ENCODE measurements around the gene NPAS1.
"Not testable (repeated sequence)": the region's sequence is repeated elsewhere in the genome, so short reads cannot be mapped to it uniquely, and the experiment has no call there.

NPAS1 gene

DNA sequence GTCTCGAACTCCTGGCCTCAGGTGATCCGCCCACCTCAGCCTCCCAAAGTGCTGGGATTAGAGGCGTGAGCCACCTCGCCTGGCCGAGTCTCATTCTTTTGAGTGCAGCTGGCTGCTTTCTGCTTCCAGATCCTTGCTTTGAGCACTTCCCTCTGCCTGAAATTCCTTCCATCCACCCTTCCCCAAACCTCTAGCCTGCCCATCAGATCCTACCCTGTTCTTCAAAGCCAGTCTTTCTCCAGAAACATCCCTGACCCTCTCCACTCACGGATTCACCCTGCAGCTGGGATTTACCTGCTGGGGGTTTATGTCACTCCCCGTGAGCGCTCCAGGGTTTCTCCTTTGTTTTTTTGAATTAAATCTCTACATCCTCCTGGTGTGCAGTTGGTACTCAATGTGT lies 13.1 kb upstream of the NPAS1 start:
- no peak overlapping the region for H3K4me3 ChIP-seq (ENCODE audit: low read length)
- DNase-seq (ENCODE audit: low read depth) = no peak
- TF ChIP-seq, protein P1, sequence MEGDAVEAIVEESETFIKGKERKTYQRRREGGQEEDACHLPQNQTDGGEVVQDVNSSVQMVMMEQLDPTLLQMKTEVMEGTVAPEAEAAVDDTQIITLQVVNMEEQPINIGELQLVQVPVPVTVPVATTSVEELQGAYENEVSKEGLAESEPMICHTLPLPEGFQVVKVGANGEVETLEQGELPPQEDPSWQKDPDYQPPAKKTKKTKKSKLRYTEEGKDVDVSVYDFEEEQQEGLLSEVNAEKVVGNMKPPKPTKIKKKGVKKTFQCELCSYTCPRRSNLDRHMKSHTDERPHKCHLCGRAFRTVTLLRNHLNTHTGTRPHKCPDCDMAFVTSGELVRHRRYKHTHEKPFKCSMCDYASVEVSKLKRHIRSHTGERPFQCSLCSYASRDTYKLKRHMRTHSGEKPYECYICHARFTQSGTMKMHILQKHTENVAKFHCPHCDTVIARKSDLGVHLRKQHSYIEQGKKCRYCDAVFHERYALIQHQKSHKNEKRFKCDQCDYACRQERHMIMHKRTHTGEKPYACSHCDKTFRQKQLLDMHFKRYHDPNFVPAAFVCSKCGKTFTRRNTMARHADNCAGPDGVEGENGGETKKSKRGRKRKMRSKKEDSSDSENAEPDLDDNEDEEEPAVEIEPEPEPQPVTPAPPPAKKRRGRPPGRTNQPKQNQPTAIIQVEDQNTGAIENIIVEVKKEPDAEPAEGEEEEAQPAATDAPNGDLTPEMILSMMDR (conservative IDR thresholded peaks at IDR 0.05; ENCODE audit: low read length) = no peak

DNA sequence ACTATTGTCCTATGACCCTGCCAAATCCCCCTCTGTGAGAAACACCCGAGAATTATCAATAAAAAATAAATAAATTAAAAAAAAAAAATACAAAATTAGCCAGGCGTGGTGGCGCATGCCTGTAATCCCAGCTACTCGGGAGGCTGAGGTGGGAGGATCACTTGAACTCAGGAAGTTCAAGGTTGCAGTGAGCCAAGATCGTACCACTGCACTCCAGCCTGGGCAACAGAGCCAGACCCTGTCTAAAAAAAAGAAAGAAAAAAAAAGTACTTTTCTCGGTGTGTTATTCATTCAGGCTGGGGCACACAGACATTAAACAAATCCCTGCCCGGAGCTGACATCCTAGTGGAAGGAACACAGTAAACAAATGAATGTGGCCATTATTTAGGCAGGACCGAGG lies 9.1 kb upstream of the NPAS1 start:
- not testable (repeated sequence) for DNase-seq (ENCODE audit: low read depth); H3K4me3 ChIP-seq (ENCODE audit: low read length)

DNA sequence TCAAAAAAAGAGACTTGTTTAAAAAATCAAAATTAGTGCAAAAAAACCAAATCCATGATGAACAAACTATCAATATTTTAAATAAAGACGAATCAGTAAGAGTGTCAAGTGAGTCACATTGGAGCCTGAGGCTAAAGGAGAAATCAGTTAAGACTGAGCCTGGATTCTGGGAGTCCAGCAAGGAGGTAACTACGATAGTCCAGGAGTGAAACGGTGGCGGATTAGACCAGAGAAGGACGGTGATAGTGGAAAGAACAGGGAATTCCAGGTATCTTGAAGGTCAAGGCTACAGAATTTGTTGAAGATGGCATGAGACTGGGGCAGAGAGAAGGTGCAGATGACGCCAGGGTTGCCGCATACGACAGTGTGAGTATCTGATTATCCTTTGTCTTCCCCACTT lies 7.0 kb upstream of the NPAS1 start:
- TF ChIP-seq, protein P1 (conservative IDR thresholded peaks at IDR 0.05; ENCODE audit: low read length) = no peak
- H3K4me3 ChIP-seq (ENCODE audit: low read length) = no peak overlapping the region
- DNase-seq (ENCODE audit: low read depth) = no peak

DNA sequence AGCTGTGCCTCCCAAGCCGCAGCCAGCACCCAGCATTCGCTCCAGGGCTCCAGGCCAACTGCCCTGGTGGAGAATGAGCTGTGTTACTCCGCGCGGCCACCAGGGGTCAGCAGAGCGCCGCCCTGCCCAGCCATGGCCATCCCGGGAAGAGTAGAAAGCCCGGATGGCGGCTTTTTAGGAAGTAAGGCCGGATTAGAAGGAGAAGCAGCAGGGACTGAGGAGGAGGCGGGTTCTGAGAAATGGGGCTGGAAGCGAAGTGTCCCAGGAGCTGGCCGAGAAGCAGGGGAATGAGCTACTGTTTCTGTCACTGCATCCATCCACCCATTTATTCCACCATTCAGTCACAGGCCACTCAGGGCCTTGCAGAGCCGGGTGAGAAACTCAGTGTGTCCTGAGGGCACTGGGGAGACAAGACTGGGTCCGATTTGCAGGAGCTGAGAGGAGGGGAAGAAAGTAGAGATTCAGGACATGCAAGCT lies 6.6 kb upstream of the NPAS1 start:
- TF ChIP-seq, protein P1 (conservative IDR thresholded peaks at IDR 0.05; ENCODE audit: low read length) = peak; percentile 89
- peak; percentile 60 for DNase-seq (ENCODE audit: low read depth)
- no peak overlapping the region for H3K4me3 ChIP-seq (ENCODE audit: low read length)

DNA sequence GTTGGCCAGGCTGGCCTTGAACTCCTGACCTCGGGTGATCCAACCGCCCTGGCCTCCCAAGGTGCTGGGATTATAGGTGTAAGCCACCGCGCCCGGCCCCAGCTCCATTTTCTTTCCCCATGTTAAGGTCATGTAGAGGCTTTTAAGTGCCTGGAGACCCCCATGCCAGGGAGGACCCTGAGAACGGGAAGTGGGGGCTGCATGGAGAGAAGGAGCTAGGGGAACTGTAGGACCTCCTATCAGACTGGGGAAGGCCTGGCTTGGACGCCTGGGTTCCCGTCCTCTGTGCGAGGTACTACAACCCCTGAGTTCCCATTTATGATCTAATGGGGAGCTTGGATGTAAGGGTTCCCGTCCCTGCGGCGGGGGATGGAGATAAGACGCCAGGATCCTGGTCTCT lies 714 bp upstream of the NPAS1 start:
- H3K4me3 ChIP-seq (ENCODE audit: low read length) = no peak overlapping the region
- DNase-seq (ENCODE audit: low read depth) = no peak
- TF ChIP-seq, protein P1 (conservative IDR thresholded peaks at IDR 0.05; ENCODE audit: low read length) = no peak

DNA sequence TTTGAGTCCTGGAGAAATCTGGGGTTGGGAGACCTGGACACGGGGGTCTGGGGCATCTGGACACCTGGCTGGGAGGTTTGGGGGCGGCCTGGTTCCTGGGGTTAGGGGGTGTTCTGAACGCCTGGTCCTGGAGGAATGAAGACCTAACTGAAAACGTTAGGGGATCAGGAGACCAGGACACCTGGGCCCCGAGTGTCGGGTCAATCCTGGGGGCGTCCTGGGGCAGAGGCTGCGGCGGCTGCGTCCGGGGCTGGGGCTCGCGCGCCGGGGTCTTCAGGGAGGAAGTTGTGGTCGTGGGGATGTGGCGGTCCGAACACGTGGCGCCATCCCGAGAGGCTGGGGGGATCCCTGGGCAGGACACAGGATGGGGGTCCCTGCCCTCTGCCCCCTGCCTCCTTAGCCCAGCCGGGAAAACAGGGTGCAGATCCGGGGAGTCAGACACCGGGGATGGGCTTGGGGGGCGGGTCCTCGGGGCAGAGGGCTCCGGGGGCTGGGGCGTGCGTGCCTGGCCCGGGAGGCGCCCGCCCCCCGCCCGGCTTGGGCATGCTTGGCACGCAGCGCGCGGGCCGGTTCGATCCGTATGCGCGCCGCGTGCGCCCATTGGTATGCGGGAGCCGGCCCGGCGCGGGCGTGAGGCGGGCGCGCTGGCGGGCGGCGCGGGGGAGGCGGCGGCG lies 632 bp downstream of the NPAS1 start:
- TF ChIP-seq, protein P1 (conservative IDR thresholded peaks at IDR 0.05; ENCODE audit: low read length) = no peak
- H3K4me3 ChIP-seq (ENCODE audit: low read length) = peak overlapping the region; percentile 57
- DNase-seq (ENCODE audit: low read depth) = no peak

DNA sequence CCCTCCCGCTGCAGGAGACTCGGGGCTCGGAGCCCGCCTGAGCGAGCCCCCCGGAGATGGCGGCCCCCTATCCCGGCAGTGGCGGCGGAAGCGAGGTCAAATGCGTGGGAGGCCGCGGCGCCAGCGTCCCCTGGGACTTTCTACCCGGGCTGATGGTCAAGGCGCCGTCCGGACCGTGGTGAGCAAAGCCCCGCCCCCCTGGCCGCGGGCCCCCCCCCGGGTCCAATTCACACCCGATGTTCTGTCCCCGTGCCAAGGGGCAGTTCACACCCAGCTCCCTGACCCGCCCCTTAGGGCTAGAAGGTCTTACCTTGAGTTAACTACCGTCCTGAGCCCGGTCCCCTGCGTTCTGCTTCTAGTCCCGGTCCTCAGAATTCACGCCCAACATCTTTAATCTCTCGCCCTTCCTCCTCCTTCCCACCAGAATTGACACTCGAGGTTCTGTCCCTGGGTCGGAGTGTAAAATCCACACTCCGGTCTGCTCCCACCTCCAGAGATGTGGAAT lies 1.4 kb downstream of the NPAS1 start:
- peak overlapping the region; percentile 57 for H3K4me3 ChIP-seq (ENCODE audit: low read length)
- TF ChIP-seq, protein P1 (conservative IDR thresholded peaks at IDR 0.05; ENCODE audit: low read length) = no peak
- peak; percentile 24 for DNase-seq (ENCODE audit: low read depth)

All from AG10803 (cell line).